ENCODE results near the gene GFOD1. TPM values are rescaled to one million over a fixed set of nuclear protein-coding genes. Genes with fewer than 3 reads are reported as not detected.

The GFOD1 gene
- polyA plus RNA-seq, 2 of the 4 experiments (the other 2 are of a cell fraction), result 2.7 to 3.5 TPM

DNA sequence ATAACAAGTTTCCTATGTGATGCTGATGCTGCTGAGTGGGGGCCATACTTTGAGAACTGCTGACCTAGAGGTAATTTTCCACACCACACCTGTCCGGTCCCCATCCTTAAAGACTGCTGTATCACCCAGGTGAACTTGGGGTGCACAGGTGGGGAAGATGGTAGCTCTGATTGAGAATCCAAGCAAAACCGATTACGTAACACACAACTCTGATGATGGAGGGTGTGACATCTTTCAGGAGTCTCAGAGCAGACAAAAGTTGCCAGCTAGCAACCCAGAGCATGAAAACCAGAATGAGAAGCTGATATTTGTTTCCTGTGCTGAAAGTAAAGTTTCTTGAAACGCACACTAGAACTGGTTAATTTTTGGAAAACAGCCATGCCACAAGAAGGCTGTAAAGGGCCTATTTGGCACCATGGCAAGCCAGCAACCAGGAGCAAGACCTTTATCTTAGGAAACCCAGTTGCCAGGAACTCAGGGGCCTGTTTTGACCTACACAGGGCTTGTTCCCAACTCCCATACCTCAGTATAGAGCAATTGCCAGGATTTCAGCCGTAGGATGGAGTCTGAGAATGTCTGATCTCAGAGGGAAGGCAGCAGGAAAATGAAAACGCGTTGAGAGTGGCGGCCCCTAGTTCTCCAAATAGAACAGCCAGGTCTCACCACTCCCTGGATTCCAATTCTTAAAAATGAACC, 137.4 kb downstream of the GFOD1 start:
- TF ChIP-seq KDM1A (IDR thresholded peaks at IDR 0.05; ENCODE audit: low read depth), result no peak
- no peak for TF ChIP-seq RAD21 (conservative IDR thresholded peaks at IDR 0.05 in 1 of 2, IDR thresholded peaks at IDR 0.05 in 1 of 2)
- TF ChIP-seq RFX5 (IDR thresholded peaks at IDR 0.05), result no peak
- TF ChIP-seq, protein P1, sequence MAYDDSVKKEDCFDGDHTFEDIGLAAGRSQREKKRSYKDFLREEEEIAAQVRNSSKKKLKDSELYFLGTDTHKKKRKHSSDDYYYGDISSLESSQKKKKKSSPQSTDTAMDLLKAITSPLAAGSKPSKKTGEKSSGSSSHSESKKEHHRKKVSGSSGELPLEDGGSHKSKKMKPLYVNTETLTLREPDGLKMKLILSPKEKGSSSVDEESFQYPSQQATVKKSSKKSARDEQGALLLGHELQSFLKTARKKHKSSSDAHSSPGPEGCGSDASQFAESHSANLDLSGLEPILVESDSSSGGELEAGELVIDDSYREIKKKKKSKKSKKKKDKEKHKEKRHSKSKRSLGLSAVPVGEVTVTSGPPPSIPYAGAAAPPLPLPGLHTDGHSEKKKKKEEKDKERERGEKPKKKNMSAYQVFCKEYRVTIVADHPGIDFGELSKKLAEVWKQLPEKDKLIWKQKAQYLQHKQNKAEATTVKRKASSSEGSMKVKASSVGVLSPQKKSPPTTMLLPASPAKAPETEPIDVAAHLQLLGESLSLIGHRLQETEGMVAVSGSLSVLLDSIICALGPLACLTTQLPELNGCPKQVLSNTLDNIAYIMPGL (CRISPR knock-in tag; IDR thresholded peaks at IDR 0.05; ENCODE audit: borderline replicate concordance), result no peak
- TF ChIP-seq ZNF302 (CRISPR knock-in tag; IDR thresholded peaks at IDR 0.05), result no peak
- TF ChIP-seq, protein P2, sequence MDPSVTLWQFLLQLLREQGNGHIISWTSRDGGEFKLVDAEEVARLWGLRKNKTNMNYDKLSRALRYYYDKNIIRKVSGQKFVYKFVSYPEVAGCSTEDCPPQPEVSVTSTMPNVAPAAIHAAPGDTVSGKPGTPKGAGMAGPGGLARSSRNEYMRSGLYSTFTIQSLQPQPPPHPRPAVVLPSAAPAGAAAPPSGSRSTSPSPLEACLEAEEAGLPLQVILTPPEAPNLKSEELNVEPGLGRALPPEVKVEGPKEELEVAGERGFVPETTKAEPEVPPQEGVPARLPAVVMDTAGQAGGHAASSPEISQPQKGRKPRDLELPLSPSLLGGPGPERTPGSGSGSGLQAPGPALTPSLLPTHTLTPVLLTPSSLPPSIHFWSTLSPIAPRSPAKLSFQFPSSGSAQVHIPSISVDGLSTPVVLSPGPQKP (IDR thresholded peaks at IDR 0.05; ENCODE audit: low read depth, low read length), result no peak
- no peak for TF ChIP-seq SMC3 (IDR thresholded peaks at IDR 0.05)
- no peak for TF ChIP-seq TFCP2L1 (CRISPR knock-in tag; IDR thresholded peaks at IDR 0.05)
- no peak for TF ChIP-seq HOXB13 (CRISPR knock-in tag; IDR thresholded peaks at IDR 0.05; ENCODE audit: low read depth)
- no peak for TF ChIP-seq EHMT2 (IDR thresholded peaks at IDR 0.05; ENCODE audit: low read depth)
- TF ChIP-seq, protein P3, sequence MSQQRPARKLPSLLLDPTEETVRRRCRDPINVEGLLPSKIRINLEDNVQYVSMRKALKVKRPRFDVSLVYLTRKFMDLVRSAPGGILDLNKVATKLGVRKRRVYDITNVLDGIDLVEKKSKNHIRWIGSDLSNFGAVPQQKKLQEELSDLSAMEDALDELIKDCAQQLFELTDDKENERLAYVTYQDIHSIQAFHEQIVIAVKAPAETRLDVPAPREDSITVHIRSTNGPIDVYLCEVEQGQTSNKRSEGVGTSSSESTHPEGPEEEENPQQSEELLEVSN (IDR thresholded peaks at IDR 0.05; ENCODE audit: borderline replicate concordance, low read depth), result no peak
- TF ChIP-seq SREBF2 (IDR thresholded peaks at IDR 0.05), result no peak
- TF ChIP-seq KDM5A (IDR thresholded peaks at IDR 0.05), result no peak
- TF ChIP-seq HDAC2 (IDR thresholded peaks at IDR 0.05), result no peak
- TF ChIP-seq CHD4 (IDR thresholded peaks at IDR 0.05; ENCODE audit: borderline replicate concordance), result no peak
- TF ChIP-seq RARB (CRISPR knock-in tag; IDR thresholded peaks at IDR 0.05), result no peak
- TF ChIP-seq NR3C1 (IDR thresholded peaks at IDR 0.05), result no peak
- CTCF ChIA-PET, result interaction anchor here (1.3 kb wide), 2 partner anchors 13 to 188 kb away, joined by 3 to 4 read pairs; no protein-coding TSS in a partner anchor
- Histone ChIP-seq H3K4me2 (no peak overlapping the region), H3K27ac (no peak overlapping the region), H3K9me3 (no peaks in the 10 kb centered on the region), H3K4me3 (no peak overlapping the region), H3K4me1 (peaks cover 8% of the 10 kb centered on the region)
- FAIRE-seq, result no peak
- DNase-seq (ENCODE audit: low read depth in 1 of 2, low spot score in 1 of 2), result no peak
- ATAC-seq, result no peak
- 89% methylated on average over 7 of the region's 8 CpGs for WGBS (ENCODE audit: missing lambda C conversion rate)
- POLR2A ChIA-PET, result no interaction called here

DNA sequence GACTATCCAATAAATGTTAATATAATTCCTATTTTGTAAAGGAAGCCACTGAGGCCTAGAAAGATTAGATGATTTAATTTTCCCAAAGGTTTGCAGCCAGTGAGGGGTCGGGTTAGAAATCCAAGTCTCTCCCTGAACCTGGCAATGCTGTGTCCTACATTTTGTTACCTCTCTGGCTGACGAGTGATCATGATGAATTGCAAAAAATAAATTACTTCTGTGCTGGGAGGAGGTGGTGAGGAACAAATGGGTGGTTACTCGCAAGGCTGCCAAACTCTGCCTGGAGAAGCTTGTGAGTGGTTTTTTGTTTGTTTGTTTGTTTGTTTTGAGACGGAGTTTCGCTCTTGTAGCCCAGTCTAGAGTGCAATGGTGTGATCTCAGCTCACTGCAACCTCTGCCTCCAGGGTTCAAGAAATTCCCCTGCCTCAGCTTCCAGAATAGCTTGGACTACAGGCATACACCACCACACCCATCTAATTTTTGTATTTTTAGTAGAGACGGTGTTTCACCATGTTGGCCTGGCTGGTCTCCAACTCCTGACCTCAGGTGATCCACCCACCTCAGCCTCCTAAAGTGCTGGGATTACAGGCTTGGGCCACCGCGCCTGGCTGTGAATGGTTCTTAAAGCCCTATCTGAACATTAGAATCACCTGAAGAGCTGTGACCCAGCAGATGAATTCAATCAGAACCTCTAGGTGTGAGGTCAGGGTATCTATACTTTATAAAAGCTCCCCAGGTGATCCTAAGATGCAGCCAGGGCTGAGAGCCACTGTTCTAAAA, 138.9 kb downstream of the GFOD1 start:
- H3K4me2 ChIP-seq, result no peak overlapping the region
- no peak for TF ChIP-seq EHMT2 (IDR thresholded peaks at IDR 0.05; ENCODE audit: low read depth)
- TF ChIP-seq FOXS1 (CRISPR knock-in tag; IDR thresholded peaks at IDR 0.05), result no peak
- TF ChIP-seq HOXB13 (CRISPR knock-in tag; IDR thresholded peaks at IDR 0.05; ENCODE audit: low read depth), result no peak
- no peak for TF ChIP-seq FOSB (CRISPR knock-in tag; IDR thresholded peaks at IDR 0.05)
- no peak for TF ChIP-seq BHLHE40 (IDR thresholded peaks at IDR 0.05; ENCODE audit: low read depth, low read length)
- no peak for TF ChIP-seq MAZ (IDR thresholded peaks at IDR 0.05; ENCODE audit: borderline replicate concordance, low read depth, low read length)
- no peak for TF ChIP-seq ESRRA (IDR thresholded peaks at IDR 0.05; ENCODE audit: borderline replicate concordance, low read length)
- TF ChIP-seq ZNF302 (CRISPR knock-in tag; IDR thresholded peaks at IDR 0.05), result no peak
- TF ChIP-seq CBX8 (IDR thresholded peaks at IDR 0.05), result no peak
- ChIA-PET POLR2A (no interaction called here), CTCF (interaction anchor here (0.7 to 1.6 kb wide), 5 partner anchors 10 to 189 kb away, joined by 3 to 6 read pairs (median 3); no protein-coding TSS in a partner anchor)
- no peak overlapping the region for H3K4me3 ChIP-seq
- DNase-seq (ENCODE audit: low read depth in 1 of 2, low spot score in 1 of 2), result no peak
- ATAC-seq, result no peak
- H3K4me1 ChIP-seq, result no peaks in the 10 kb centered on the region
- no peaks in the 10 kb centered on the region for H3K9me3 ChIP-seq
- FAIRE-seq, result no peak
- WGBS (ENCODE audit: missing lambda C conversion rate), result 69% methylated on average over 8 of the region's 8 CpGs
- no peak overlapping the region for H3K27ac ChIP-seq

All from A549 (cell line).